Stimulated activated CD8-positive, alpha-beta memory T cell treated with anti-CD3 and anti-CD28 coated beads, Interleukin-12 subunit alpha, Interleukin-12 subunit beta, amount 100 ng/mL, for 24 hours (primary cell): ENCODE results near the gene DOHH.

Source experiments
- DNase-seq: peaks from one replicate; pipeline ENCODE4 v3.0.0-alpha.2; 2020; ENCODE audit errors: extremely low read depth

DOHH gene

GRCh38 chr19:3441986-3442329 is 58.5 kb downstream of the DOHH start:
- DNase-seq: no peak

- DNase-seq: no peak
These were observed 59.1 kb downstream of the DOHH start for GRCh38 chr19:3441089-3441985.
